OCI-LY7 (cell line): ENCODE results near the gene ACTBL2. TPM values are rescaled to one million over a fixed set of nuclear protein-coding genes. Genes with fewer than 3 reads are reported as not detected.

Experiments
- BruUV-seq: library from RNA; stranded (reverse); fragments of 400-500 nt; replicated peaks from 2 replicates; lab custom pipeline; 2021; lab: Mats Ljungman, UMichigan
- CTCF ChIA-PET: fragments of 300-600 bp; sonication (Branson Sonifier 250); formaldehyde crosslinking; loops from one replicate; lab custom pipeline; 2022; ENCODE audit warnings: antibody characterized with exemption; ENCODE audit not compliant: unreplicated experiment; lab: Charles Lee
- POLR2A ChIA-PET: fragments of 300-600 bp; sonication (Branson Sonifier 250); formaldehyde crosslinking; loops from one replicate; lab custom pipeline; 2022; ENCODE audit warnings: antibody characterized with exemption; lab: Charles Lee
- DNase-seq: peaks from one replicate; pipeline ENCODE4 v3.0.0-alpha.2; 2015; ENCODE audit warnings: low spot score
- H2AFZ ChIP-seq: fragments of 200-600 bp; sonication (generic), shearing (Covaris generic); 2 replicates; pipeline ENCODE4 v1.6.1; 2014; ENCODE audit warnings: mild to moderate bottlenecking, antibody characterized with exemption, low read length, moderate library complexity
- H3K27ac ChIP-seq: fragments of 200-600 bp; sonication (generic); 2 replicates; pipeline ENCODE4 v1.5.1; 2014; ENCODE audit warnings: mixed run types, low read depth, mild to moderate bottlenecking, moderate library complexity, low read length, inconsistent platforms; ENCODE audit not compliant: poor library complexity, severe bottlenecking
- H3K36me3 ChIP-seq: fragments of 200-600 bp; sonication (generic); 2 replicates; pipeline ENCODE4 v1.6.1; 2014; ENCODE audit warnings: mild to moderate bottlenecking, antibody characterized with exemption, low read length, moderate library complexity, mixed read lengths; ENCODE audit not compliant: insufficient read depth
- H3K4me1 ChIP-seq: fragments of 200-600 bp; sonication (generic); 2 replicates; pipeline ENCODE4 v1.5.1; 2014; ENCODE audit warnings: mild to moderate bottlenecking, low read length; ENCODE audit not compliant: insufficient read depth, poor library complexity, severe bottlenecking
- H3K4me2 ChIP-seq: fragments of 200-600 bp; sonication (generic); 2 replicates; pipeline ENCODE4 v1.6.1; 2014; ENCODE audit warnings: mild to moderate bottlenecking, low read length
- H3K4me3 ChIP-seq: fragments of 200-600 bp; sonication (generic); 2 replicates; pipeline ENCODE4 v1.5.1; 2014; ENCODE audit warnings: mild to moderate bottlenecking, low read depth, low read length; ENCODE audit not compliant: poor library complexity, severe bottlenecking
- H3K79me2 ChIP-seq: fragments of 200-600 bp; sonication (generic); 2 replicates; pipeline ENCODE4 v1.6.1; 2016; ENCODE audit warnings: low read depth, mild to moderate bottlenecking, low read length, moderate library complexity, mixed read lengths; ENCODE audit not compliant: insufficient read depth
- H3K9me2 ChIP-seq: fragments of 200-600 bp; sonication (generic); 2 replicates; pipeline ENCODE4 v1.6.1; 2016; ENCODE audit warnings: mild to moderate bottlenecking, low read length, mixed read lengths; ENCODE audit not compliant: insufficient read depth
- H3K9me3 ChIP-seq: fragments of 200-600 bp; sonication (generic); 2 replicates; pipeline ENCODE4 v1.6.1; 2014; ENCODE audit warnings: mild to moderate bottlenecking, mixed run types, low read length, mixed read lengths
- H4K20me1 ChIP-seq: fragments of 200-600 bp; sonication (generic); 2 replicates; pipeline ENCODE4 v1.6.1; 2014; ENCODE audit warnings: mild to moderate bottlenecking, antibody characterized with exemption, low read length, moderate library complexity, mixed read lengths; ENCODE audit not compliant: insufficient read depth
- CTCF ChIP-seq: fragments of 200-600 bp; sonication (generic); conservative IDR thresholded peaks from 2 replicates; pipeline ENCODE4 v1.5.1; 2014; ENCODE audit warnings: mild to moderate bottlenecking, antibody characterized with exemption, low read length, moderate library complexity, mixed read lengths
- EZH2phosphoT487 ChIP-seq: fragments of 200-600 bp; sonication (generic); IDR thresholded peaks from 2 replicates; pipeline ENCODE4 v1.6.1; 2018; ENCODE audit warnings: low read depth, borderline replicate concordance, mild to moderate bottlenecking, mixed run types, antibody characterized with exemption, low read length, moderate library complexity, mixed read lengths
- intact Hi-C: fragments of 100-400 bp; cut with micrococcal nuclease; formaldehyde crosslinking; loops from one replicate; pipeline ENCODE4 v1.10.0; 2022; ENCODE audit not compliant: unreplicated experiment
- total RNA-seq, 2 experiments: library from RNA; depleted of rRNA in 1 of 2; stranded (reverse); fragments of >200 nt in 1 of 2; shearing (Covaris generic) in 1 of 2; gene quantifications; 2 replicates each; pipeline ENCODE4 v1.2.3, GENCODE V29; 2014 to 2022

Gene ACTBL2
- total RNA-seq, 2 experiments from 2014 or later: not detected

GRCh38 chr5:57476601-57477056 lies 6.0 kb downstream of the ACTBL2 start:
- no peak for DNase-seq
- no peak for TF ChIP-seq EZH2phosphoT487
- no peak for TF ChIP-seq CTCF
- Histone ChIP-seq H3K9me2 (no peaks in the 10 kb centered on the region), H3K79me2 (no peaks in the 10 kb centered on the region), H3K36me3 (no peaks in the 10 kb centered on the region), H3K27ac (no peak overlapping the region), H3K4me2 (no peak overlapping the region), H2AFZ (no peak overlapping the region), H3K4me1 (no peaks in the 10 kb centered on the region), H3K9me3 (no peaks in the 10 kb centered on the region), H3K4me3 (no peak overlapping the region), H4K20me1 (no peaks in the 10 kb centered on the region)
- intact Hi-C loops: no loop called here
- POLR2A ChIA-PET: no interaction called here
- CTCF ChIA-PET: no interaction called here
- no TSS peak for BruUV-seq

- intact Hi-C loops: no loop called here
- H3K4me1 ChIP-seq: no peaks in the 10 kb centered on the region
- no peak overlapping the region for H3K4me2 ChIP-seq
- H3K9me2 ChIP-seq: no peaks in the 10 kb centered on the region
- ChIA-PET POLR2A (interaction anchor here (0.7 to 1.2 kb wide), 3 partner anchors 9 to 15 kb away, joined by 4 read pairs; no protein-coding TSS in a partner anchor), CTCF (no interaction called here)
- H3K36me3 ChIP-seq: no peaks in the 10 kb centered on the region
- no peak overlapping the region for H3K4me3 ChIP-seq
- DNase-seq: no peak
- no peaks in the 10 kb centered on the region for H3K79me2 ChIP-seq
- no peak overlapping the region for H3K27ac ChIP-seq
- H4K20me1 ChIP-seq: no peaks in the 10 kb centered on the region
- no peak overlapping the region for H2AFZ ChIP-seq
- no peaks in the 10 kb centered on the region for H3K9me3 ChIP-seq
- TF ChIP-seq EZH2phosphoT487 (no peak), CTCF (no peak)
- no TSS peak for BruUV-seq
Observed at GRCh38 chr5:57470339-57470738, 12.3 kb downstream of the ACTBL2 start.

GRCh38 chr5:57468481-57469163 lies 14.0 kb downstream of the ACTBL2 start:
- ChIA-PET POLR2A (no interaction called here), CTCF (no interaction called here)
- Histone ChIP-seq H3K4me3 (no peak overlapping the region), H3K79me2 (no peaks in the 10 kb centered on the region), H4K20me1 (no peaks in the 10 kb centered on the region), H3K4me1 (no peaks in the 10 kb centered on the region), H2AFZ (no peak overlapping the region), H3K27ac (no peak overlapping the region), H3K9me2 (no peaks in the 10 kb centered on the region), H3K4me2 (no peak overlapping the region), H3K9me3 (no peaks in the 10 kb centered on the region), H3K36me3 (no peaks in the 10 kb centered on the region)
- BruUV-seq: no TSS peak
- intact Hi-C loops: no loop called here
- no peak for DNase-seq
- TF ChIP-seq CTCF (no peak), EZH2phosphoT487 (no peak)
